Posterior cingulate gyrus (tissue), 11 donors: ENCODE measurements around the gene TRERF1.
"Not testable (repeated sequence)": the region's sequence is repeated elsewhere in the genome, so short reads cannot be mapped to it uniquely, and the experiment has no call there.

Experiments
- DNase-seq, 10 donors: peaks; one replicate each; pipeline versions ENCODE4 v3.0.0 to v3.0.0-alpha.2; 2020 to 2021; ENCODE audit warnings: mixed read lengths in 3 of 10
- intact Hi-C: fragments of 100-400 bp; cut with DNase I; formaldehyde crosslinking; loops from one replicate; pipeline ENCODE4 v1.15.1; 2023

The TRERF1 gene

DNA sequence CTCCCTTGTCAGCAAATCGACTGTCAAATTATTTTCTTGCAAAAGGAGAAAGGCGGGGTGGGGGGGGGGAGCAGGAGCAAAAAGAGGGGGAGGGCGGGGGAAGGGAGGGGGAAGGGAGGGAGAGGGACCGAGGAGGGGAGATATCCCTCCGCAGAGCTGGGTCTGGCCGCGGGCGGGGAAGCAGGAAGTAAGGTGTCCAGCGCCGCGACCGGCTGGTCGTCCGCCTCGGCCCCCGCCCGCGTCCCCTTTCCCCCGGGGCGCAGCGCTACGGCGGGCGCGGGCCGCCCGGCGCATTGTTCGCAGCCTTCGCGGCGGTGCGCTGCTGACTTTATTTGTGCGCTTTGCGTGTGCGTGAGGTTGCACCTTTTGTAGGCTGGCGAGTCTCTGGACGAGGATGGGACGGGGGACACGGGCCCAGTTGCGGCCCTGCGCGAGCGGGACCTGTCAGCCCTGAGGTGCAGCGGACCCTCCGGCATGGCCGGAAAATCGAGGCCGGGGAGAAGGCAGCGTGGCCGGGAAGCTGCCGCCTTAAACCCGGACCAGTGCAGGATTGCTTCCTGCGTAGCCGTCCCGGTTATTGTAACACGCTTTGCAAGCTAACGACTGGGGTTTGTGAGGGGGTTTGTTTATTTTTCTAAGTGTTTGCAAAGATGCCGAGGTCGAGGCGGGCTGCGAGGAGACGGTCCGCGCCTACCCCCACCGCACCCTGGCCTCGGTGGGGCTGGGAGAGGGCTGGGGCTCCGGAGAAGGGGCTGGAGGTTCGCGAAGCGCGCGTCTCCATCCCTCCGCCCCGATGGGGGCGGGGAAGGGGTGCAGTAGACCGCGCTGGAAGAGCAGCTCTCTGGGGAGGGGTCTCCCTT is 675 bp upstream of the TRERF1 start:
- DNase-seq: peak; percentile 27 to 91 (median 64)
- intact Hi-C loops: loop anchor here (5.0 kb wide), 1 partner anchor 80 kb away; no protein-coding TSS in a partner anchor

DNA sequence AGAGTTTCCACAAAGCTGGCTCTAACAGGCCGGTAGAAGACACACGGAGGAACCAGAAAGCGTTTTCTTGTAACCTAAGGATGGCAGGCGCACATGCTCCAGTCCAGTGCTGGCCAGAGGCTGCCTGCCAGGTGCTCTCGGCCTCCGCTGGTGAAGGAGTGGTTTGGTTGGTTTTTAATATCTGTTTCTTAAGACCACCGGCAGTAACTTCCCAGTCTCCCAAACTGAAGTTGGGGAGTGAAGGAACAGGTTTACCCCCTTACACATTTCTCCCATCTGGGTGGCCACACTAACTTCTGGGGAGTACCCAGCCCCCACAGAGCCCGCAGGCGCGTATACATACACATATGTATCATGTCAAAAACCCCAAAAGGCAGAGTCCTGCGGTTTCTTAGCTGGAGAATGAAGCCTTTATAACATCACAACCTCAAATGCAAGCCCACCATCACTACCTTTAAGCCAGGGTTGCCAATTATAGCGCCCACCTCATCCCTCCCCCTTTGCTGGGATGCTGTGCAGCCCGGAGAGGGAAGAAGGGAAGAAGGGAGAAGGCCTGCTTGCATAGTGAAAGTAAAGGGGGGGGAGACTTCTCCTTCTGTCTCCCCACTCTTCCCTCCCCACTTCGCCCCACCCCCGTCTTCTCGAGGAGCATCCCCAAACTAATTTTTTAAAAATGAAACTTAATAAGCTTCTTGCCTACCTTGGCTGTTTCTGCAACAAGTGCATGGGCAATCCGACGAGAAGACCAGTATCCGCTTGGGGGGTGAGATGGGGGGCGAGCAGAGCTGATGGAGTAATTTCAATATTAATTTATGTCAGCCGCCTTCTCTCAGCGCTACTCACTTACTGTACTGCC is 1.0 kb downstream of the TRERF1 start:
- intact Hi-C loops: loop anchor here (5.0 kb wide), 1 partner anchor 82 kb away; no protein-coding TSS in a partner anchor
- peak in 1 of 10 donors; percentile 73 for DNase-seq

DNA sequence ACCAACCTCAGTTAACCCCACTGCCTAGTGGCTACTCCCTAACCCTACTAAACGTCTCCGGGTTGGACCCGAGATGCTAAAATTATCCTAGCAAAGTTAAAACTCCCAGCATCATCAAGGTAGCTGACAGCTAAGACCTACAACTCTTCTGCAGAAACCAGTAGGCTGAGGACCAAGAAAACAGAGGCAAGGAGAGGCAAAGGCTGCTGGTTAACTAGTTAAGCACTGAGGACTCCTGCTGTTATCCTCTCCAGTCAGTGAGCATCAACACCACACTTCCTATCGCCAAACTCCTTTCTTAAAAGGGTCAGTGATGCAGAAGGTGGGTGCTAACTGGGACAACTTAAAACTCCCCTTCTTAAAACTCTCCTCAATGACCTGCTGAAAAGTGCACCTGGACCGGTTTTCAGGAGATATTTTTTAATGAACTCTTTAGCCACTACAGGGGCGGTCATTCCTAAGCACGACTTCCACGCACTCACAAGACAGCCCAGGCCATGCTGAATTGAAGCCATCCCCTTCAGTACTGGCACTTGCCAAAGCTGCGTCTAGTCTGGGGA is 1.7 kb downstream of the TRERF1 start:
- intact Hi-C loops: loop anchor here (5.0 kb wide), 1 partner anchor 82 kb away; no protein-coding TSS in a partner anchor
- no peak for DNase-seq

GRCh38 chr6:42448927-42449659 is 2.6 kb downstream of the TRERF1 start:
- no peak for DNase-seq

DNA sequence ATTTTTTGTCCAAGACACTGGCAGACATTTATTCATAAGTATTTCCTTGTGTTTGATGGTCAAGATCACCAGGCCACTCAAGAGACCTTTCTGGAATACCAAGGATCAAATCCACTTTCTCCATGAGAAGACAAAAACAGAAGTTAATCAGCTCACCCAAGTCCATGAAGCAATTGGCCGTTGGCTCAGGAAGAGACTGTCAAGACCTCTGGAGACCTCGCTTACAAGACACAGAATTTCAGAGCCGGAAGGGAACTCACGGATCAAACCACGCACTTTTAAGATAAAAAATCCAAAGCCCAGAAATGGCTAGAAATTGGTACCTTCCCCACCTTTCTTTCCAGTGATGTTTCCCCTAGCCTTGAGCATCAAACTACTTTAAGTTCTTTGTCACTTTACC is 3.3 kb downstream of the TRERF1 start:
- DNase-seq: no peak
- intact Hi-C loops: no loop called here

More at GRCh38 chr6:42448927-42449659, 2.6 kb downstream of the TRERF1 start:
- intact Hi-C loops: no loop called here

- intact Hi-C loops: no loop called here
These were observed 4.7 kb downstream of the TRERF1 start for GRCh38 chr6:42446996-42447395.

DNA sequence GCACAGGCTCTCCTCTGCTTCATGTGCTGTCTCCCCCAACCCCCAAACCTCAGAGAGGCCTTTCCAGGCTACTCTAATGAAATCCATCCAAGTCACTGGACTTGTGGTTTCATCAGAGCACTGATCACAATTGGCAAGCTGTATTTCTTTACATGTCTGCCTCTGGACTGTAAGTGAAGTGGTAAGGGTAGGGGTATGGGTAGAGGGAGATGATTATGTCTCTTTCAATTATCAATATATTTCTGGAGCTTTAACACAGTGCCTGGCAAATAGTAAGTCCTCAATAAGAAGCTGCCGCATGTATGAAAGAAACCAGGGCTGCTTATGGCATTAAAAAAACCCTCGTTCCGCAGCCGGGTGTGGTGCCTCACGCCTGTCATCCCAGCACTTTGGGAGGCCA is 5.4 kb downstream of the TRERF1 start:
- peak in 1 of 10 donors; percentile 41 for DNase-seq
- intact Hi-C loops: no loop called here

More at GRCh38 chr6:42446996-42447395, 4.7 kb downstream of the TRERF1 start:
- no peak for DNase-seq

DNA sequence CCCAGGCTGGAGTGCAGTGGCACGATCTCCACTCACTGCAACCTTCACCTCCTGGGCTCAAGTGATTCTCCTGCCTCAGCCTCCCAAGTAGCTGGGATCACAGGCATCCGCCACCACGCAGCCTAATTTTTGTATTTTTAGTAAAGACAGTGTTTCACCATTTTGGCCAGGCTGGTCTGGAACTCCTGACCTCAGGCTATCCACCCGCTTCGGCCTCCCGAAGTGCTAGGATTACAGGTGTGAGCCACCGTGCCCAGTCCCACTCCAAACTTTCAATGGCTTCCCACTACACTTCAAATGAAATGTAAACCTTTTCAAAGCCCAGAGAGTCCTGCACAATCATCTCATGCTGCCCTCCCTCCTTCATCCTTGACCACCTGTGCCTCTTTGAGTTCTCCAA is 5.8 kb downstream of the TRERF1 start:
- intact Hi-C loops, DNase-seq: not testable (repeated sequence)

DNA sequence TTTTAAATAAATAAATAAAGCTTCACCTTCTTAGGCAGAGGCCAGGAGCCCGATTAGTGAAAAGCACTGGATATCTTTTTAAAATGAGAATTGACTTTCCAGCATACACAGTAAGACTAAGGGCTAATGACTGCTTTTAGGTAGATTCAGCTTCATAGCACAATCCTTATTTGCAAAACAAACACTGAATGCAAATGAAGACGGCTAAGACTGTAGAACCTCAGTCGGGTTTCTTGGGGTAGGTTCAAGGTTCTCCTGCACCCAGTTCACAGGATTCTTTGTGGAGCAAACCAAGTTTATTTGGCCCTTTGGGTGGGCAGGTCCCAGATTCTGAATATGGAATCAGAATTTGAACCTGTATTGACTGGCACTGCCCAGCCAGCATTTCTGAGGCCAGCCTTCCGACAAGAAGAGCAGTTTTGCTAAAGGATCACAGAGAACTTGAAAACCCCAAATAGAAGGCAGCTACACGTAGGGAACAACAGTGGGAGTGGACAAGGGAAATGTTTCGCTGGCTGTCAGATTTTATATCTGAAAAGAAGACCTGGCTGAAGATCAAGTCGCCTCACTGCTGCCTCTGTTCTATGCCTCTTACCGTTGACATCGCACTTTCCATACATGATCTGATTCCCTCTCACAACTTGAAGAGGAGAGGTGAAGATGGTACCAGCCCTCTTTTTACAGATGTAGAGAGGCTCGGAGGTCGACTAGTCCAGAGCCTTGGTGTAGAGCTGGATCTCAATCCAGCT is 8.2 kb downstream of the TRERF1 start:
- intact Hi-C loops: no loop called here
- DNase-seq: peak in 1 of 10 donors; percentile 24

GRCh38 chr6:42441697-42442081 is 10.0 kb downstream of the TRERF1 start:
- intact Hi-C loops: no loop called here
- peak in 1 of 10 donors; percentile 55 for DNase-seq

DNA sequence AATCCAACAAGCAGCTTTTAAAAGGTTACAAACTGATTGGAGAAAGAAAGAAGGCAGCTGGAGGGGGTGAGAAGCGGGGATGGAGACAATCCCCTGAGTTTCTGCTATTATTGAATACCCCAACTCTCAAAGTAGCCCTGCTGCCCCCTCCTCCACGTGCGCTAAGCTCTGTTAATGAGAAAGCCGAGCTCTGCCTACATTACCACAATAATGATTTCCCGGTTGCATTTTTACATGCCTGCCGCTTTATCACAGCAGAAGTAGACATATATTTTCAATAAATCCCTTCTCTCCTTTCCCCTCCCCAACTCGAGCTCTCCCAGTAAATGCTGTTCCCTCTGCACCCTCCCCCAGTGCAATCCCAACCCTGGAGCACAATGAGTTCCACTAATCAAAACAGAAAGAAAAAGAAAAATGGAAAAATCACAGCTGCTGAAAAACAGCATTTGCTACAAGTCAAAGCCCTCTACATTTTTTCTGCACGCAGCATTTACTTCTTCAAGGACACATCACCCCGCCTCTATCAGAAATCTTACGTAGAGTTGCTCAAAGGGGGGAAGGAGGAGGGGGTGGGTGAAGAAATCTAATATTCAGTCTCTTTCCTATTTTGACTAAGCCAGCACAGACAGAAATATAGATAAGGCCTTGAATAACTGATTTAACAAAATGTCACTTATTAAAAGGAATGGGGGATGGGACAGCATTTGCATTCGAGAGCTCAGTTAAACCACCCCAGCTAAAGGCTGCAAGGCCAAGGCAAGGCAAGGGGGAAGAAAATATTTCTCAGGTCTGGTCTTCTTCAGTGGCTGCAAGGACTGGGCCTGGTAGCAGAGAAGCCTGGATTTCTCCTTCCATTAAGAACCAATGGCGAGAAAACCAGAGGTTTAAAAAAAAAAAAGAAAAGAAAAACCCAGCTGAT is 10.7 kb downstream of the TRERF1 start:
- peak in 1 of 10 donors; percentile 59 for DNase-seq
- intact Hi-C loops: no loop called here

DNA sequence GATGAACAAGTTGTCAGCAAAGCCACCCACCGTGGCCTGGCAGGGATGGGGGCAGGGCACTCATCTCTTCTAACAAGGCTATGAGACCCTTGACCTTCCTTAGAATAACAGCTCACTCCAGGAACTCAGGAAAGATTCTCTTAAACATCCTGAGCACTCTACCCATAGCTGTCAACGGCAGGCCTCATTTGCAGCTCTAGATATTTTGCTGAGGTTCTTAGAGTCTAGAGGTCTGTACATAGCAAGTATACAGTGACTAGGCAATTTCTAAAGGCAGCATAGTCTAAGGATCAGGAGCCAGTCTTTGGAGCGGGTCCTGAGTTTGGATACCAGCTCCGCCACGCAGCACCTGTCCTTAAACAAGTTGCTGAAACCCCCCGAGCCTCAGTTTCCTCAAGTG is 11.7 kb downstream of the TRERF1 start:
- intact Hi-C loops: no loop called here
- DNase-seq: no peak

- intact Hi-C loops: no loop called here
- no peak for DNase-seq
These were observed 14.9 kb downstream of the TRERF1 start for GRCh38 chr6:42436825-42437224.

DNA sequence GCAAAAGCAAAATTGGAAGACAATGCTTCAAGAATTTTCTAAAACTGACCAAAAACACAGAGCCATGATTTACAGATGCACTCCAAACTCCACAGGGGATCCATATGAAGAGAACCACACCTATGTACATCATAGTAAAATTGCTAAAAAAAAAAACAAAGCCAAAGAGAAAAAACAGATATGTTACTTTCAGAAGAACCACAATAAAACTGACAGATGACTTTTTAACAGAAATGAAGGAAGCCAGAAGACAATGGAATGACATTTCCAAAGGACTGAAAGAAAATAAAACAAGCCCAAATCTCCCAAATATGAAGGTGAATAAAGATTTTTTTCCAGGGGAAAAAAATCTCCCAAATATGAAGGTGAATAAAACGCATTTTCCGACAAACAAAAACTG is 17.5 kb downstream of the TRERF1 start:
- DNase-seq: no peak
- intact Hi-C loops: no loop called here

GRCh38 chr6:42433409-42433808 is 18.3 kb downstream of the TRERF1 start:
- no peak for DNase-seq
- intact Hi-C loops: no loop called here

GRCh38 chr6:42431877-42432276 is 19.8 kb downstream of the TRERF1 start:
- intact Hi-C loops: no loop called here
- DNase-seq: no peak

GRCh38 chr6:42431356-42431755 is 20.4 kb downstream of the TRERF1 start:
- intact Hi-C loops: no loop called here
- no peak for DNase-seq

- intact Hi-C loops: no loop called here
- DNase-seq: no peak
These were observed 21.9 kb downstream of the TRERF1 start for GRCh38 chr6:42429836-42430235.
